GM12875 (cell line): ENCODE results near the gene HLCS.

ENCODE experiments used
- H3K4me3 ChIP-seq: one replicate; pipeline ENCODE4 v1.5.1; 2011; ENCODE audit warnings: low read depth, low read length, control low read depth
- TF ChIP-seq, protein P1 (sequence below): IDR thresholded peaks from 2 replicates; pipeline ENCODE4 v1.5.1; 2011; ENCODE audit warnings: low read depth, mild to moderate bottlenecking, control low read depth, inconsistent platforms, low read length, moderate library complexity, borderline replicate concordance; ENCODE audit not compliant: insufficient read depth

HLCS gene

DNA sequence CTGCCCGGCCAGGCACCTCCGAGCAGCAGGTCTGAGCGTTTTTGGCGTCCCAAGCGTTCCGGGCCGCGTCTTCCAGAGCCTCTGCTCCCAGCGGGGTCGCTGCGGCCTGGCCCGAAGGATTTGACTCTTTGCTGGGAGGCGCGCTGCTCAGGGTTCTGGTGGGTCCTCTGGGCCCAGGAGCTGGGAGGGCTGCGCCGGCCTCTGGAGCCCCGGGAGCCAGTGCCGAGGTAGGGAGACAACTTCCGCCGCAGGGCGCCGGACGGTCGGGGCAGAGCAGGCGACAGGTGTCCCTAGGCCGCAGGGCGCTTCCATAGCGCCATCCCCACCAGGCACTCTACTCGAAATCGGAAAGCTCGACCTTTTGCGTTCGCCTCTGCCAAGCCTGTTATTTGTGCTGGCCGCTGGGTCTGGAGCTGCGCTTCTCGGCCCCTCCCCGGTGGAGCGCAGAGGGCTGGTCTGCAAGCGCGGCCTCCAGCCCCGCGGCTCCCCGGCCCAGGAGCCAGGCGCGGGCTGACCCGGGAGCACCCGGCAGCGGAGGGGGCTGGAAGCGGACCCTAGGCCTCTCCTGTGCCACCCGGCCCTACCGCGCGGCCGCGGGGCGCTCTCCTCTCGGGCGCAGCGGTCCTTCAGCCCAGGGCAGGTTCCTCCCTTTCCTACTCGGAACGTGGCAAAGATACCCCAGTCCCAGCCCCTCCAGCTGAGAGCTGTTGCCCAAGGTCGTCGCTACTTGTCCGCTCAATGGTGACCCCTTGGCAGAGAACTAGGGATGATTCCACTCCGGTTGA lies 265.3 kb downstream of the HLCS start:
- TF ChIP-seq, protein P1, sequence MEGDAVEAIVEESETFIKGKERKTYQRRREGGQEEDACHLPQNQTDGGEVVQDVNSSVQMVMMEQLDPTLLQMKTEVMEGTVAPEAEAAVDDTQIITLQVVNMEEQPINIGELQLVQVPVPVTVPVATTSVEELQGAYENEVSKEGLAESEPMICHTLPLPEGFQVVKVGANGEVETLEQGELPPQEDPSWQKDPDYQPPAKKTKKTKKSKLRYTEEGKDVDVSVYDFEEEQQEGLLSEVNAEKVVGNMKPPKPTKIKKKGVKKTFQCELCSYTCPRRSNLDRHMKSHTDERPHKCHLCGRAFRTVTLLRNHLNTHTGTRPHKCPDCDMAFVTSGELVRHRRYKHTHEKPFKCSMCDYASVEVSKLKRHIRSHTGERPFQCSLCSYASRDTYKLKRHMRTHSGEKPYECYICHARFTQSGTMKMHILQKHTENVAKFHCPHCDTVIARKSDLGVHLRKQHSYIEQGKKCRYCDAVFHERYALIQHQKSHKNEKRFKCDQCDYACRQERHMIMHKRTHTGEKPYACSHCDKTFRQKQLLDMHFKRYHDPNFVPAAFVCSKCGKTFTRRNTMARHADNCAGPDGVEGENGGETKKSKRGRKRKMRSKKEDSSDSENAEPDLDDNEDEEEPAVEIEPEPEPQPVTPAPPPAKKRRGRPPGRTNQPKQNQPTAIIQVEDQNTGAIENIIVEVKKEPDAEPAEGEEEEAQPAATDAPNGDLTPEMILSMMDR = no peak
- no peak overlapping the region for H3K4me3 ChIP-seq
